GM21786 (cell line): ENCODE results near the gene PLCH1.

ENCODE experiments used
- ATAC-seq: cut with Tn5 transposase; IDR thresholded peaks from one replicate; pipeline ENCODE4 v1.9.1; 2021; ENCODE audit not compliant: unreplicated experiment

PLCH1 gene

GRCh38 chr3:155356594-155357370 is 388.1 kb downstream of the PLCH1 start:
- no peak for ATAC-seq

- ATAC-seq: no peak
Measured at GRCh38 chr3:155354658-155355057, 390.2 kb downstream of the PLCH1 start.

GRCh38 chr3:155352900-155353490 is 391.9 kb downstream of the PLCH1 start:
- no peak for ATAC-seq

- no peak for ATAC-seq
Measured at GRCh38 chr3:155350571-155350970, 394.3 kb downstream of the PLCH1 start.

GRCh38 chr3:155347901-155348300 is 397.0 kb downstream of the PLCH1 start:
- no peak for ATAC-seq

GRCh38 chr3:155342344-155342743 is 402.5 kb downstream of the PLCH1 start:
- ATAC-seq: no peak

GRCh38 chr3:155339052-155339451 is 405.8 kb downstream of the PLCH1 start:
- no peak for ATAC-seq

- no peak for ATAC-seq
Measured at GRCh38 chr3:155335724-155336354, 409.0 kb downstream of the PLCH1 start.

GRCh38 chr3:155334914-155335723 is 409.8 kb downstream of the PLCH1 start:
- ATAC-seq: peak; percentile 88

- no peak for ATAC-seq
Measured at GRCh38 chr3:155334215-155334913, 410.5 kb downstream of the PLCH1 start.

- ATAC-seq: no peak
Measured at GRCh38 chr3:155332716-155333115, 412.2 kb downstream of the PLCH1 start.

- ATAC-seq: no peak
Measured at GRCh38 chr3:155331078-155331477, 413.8 kb downstream of the PLCH1 start.

- no peak for ATAC-seq
Measured at GRCh38 chr3:155330370-155330769, 414.5 kb downstream of the PLCH1 start.

GRCh38 chr3:155329513-155330048 is 415.3 kb downstream of the PLCH1 start:
- ATAC-seq: no peak

- no peak for ATAC-seq
Measured at GRCh38 chr3:155327871-155328270, 417.0 kb downstream of the PLCH1 start.

- no peak for ATAC-seq
Measured at GRCh38 chr3:155327430-155327829, 417.4 kb downstream of the PLCH1 start.

GRCh38 chr3:155326901-155327300 is 418.0 kb downstream of the PLCH1 start:
- no peak for ATAC-seq

GRCh38 chr3:155326244-155326643 is 418.6 kb downstream of the PLCH1 start:
- no peak for ATAC-seq
